HG02981 (cell line): Measurements from ENCODE around the gene QKI.

ENCODE experiments used
- ATAC-seq: cut with Tn5 transposase; IDR thresholded peaks from one replicate; pipeline ENCODE4 v1.9.1; 2021; ENCODE audit warnings: mild to moderate bottlenecking, moderate library complexity; ENCODE audit not compliant: unreplicated experiment

Gene QKI

GRCh38 chr6:163526346-163526745, 111.8 kb downstream of the QKI start:
- ATAC-seq: no peak

- ATAC-seq: no peak
These were observed 112.8 kb downstream of the QKI start for GRCh38 chr6:163527291-163527690.

GRCh38 chr6:163529605-163530004, 115.1 kb downstream of the QKI start:
- ATAC-seq: no peak

GRCh38 chr6:163530406-163530805, 115.9 kb downstream of the QKI start:
- ATAC-seq: no peak

- no peak for ATAC-seq
These were observed 116.6 kb downstream of the QKI start for GRCh38 chr6:163531122-163531521.

GRCh38 chr6:163532526-163533078, 118.1 kb downstream of the QKI start:
- no peak for ATAC-seq

- ATAC-seq: no peak
These were observed 118.9 kb downstream of the QKI start for GRCh38 chr6:163533443-163533842.

GRCh38 chr6:163536770-163537169, 122.3 kb downstream of the QKI start:
- ATAC-seq: no peak

GRCh38 chr6:163538331-163538730, 123.8 kb downstream of the QKI start:
- ATAC-seq: no peak

- ATAC-seq: no peak
These were observed 124.7 kb downstream of the QKI start for GRCh38 chr6:163539101-163539762.

GRCh38 chr6:163543321-163543720, 128.8 kb downstream of the QKI start:
- ATAC-seq: no peak

GRCh38 chr6:163545370-163545769, 130.9 kb downstream of the QKI start:
- ATAC-seq: no peak

- no peak for ATAC-seq
These were observed 132.8 kb downstream of the QKI start for GRCh38 chr6:163547287-163547686.

GRCh38 chr6:163548624-163549023, 134.1 kb downstream of the QKI start:
- ATAC-seq: no peak

GRCh38 chr6:163554032-163554431, 139.5 kb downstream of the QKI start:
- ATAC-seq: no peak

- peak; percentile 67 for ATAC-seq
These were observed 140.1 kb downstream of the QKI start for GRCh38 chr6:163554663-163555062.

GRCh38 chr6:163559661-163560060, 145.1 kb downstream of the QKI start:
- ATAC-seq: no peak

GRCh38 chr6:163563318-163563717, 148.8 kb downstream of the QKI start:
- ATAC-seq: no peak

- no peak for ATAC-seq
These were observed 150.0 kb downstream of the QKI start for GRCh38 chr6:163564534-163564933.

- no peak for ATAC-seq
These were observed 150.6 kb downstream of the QKI start for GRCh38 chr6:163565140-163565539.

- no peak for ATAC-seq
These were observed 151.5 kb downstream of the QKI start for GRCh38 chr6:163566056-163566455.

GRCh38 chr6:163568275-163568674, 153.8 kb downstream of the QKI start:
- ATAC-seq: no peak
